Renal pelvis (tissue), 4 donors: Measurements from ENCODE around the gene MBD3L2B. TPM values are rescaled to one million over a fixed set of nuclear protein-coding genes. Genes with fewer than 3 reads are reported as not detected.
A peak's percentile ranks its signal among the peaks of the same experiment; 100 is the strongest.

ENCODE experiments used
- DNase-seq: peaks from one replicate; pipeline ENCODE4 v3.0.0-alpha.2; 2013
- polyA plus RNA-seq, 3 donors: library from polyadenylated mRNA; unstranded; fragments of 120-200 nt; gene quantifications; one replicate each; pipeline ENCODE4 v1.2.1, GENCODE V29; 2013; ENCODE audit not compliant: insufficient read length in 3 of 3

MBD3L2B gene
- polyA plus RNA-seq, 3 donors, result not detected

DNA sequence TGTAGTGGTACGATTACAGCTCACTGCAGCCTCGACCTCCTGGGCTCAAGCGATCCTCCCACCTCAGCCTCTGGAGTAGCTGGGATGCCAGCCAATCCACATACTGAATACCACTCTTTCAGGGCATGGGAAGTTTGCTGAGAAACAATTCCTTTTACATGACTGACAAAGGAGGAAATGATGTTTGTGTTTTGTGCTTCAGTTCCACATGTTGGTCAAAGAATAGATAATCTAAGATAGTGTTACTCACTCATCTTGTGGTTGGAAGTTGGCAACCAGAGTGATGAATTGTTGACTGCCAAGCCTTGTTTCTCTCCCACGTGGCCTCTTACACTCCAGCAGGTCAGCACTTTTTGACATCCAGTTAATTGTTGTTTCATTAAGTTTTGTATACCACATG, 7.6 kb downstream of the MBD3L2B start:
- DNase-seq, result no peak

DNA sequence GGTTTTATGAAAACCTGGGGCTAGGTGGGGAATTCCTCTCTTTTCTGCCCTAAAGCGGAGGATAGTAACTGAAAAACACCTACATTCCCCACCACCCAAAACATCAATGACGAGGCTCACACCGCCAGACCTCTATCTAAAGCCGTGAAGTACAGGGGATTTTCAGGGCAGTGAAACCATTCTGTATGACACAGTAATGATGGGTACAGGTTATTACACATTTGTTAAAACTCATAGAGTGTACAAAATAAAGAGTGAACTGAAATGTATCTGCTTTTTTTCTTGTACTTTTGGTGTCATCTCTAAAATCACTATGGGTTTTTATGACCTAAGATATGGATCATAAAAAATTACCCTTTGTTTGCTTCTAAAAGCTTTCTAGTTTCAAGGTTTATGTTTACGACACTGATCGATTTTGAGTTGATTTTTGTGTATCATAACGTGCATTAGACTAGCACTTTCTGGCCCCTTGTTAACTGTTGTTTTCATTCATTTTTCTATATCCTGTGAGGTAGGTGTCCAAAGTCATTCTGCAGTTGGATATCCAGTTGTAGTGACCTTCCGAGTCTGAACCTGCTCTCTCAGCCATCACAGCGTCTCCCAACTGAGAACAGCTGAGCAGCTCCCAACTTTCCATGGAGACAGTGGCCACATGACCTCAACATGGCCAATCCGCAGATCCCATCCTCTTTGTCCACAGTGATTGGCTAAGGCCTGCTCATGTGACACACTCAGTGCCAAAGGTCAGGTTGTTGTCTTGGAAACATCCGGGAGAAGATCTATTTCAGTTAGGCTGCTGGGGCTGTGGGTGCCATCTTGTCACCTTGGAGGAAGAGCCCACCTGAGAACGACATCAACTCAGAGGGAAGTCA, 10.3 kb downstream of the MBD3L2B start:
- no peak for DNase-seq

DNA sequence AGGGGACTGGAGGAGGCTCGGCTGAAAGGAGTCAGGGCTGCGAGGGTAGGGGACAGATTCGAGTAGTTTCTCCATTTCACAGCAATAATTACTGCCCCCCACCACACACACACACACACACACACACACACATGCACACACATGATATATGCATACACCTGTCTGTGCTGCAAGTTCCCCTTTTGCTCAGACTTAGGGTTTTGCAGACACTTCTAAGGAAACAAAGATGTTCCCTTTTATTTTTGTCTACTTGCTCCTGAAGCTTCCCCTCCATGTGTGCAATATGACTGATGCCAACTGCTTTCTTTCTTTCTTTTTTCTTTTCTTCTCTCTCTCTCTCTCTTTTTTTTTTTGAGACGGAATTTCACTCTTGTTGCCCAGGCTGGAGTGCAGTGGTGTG, 13.4 kb downstream of the MBD3L2B start:
- DNase-seq, result no peak

DNA sequence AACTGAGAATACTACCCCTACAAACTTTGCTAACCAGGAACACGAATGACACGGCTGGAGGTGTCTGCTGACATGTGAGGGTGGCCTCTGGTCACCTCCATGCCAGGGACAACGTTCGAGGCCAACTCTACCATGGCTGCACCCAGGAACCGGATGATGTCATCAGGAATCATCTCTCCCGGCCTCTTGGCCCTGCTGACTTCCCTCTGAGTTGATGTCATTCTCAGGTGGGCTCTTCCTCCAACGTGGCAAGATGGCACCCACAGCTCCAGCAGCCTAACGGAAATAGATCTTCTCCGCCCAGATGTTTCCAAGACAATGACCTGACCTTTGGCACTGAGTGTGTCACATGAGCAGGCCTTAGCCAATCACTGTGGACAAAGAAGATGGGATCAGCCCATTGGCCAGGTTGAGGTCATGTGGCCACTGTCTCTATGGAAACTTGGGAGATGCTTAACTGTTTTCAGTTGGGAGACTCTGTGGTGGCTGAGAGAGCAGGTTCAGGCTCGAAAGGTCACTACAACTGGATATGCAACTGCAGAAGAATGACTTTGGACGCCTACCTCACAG, 15.0 kb downstream of the MBD3L2B start:
- DNase-seq, result no peak

DNA sequence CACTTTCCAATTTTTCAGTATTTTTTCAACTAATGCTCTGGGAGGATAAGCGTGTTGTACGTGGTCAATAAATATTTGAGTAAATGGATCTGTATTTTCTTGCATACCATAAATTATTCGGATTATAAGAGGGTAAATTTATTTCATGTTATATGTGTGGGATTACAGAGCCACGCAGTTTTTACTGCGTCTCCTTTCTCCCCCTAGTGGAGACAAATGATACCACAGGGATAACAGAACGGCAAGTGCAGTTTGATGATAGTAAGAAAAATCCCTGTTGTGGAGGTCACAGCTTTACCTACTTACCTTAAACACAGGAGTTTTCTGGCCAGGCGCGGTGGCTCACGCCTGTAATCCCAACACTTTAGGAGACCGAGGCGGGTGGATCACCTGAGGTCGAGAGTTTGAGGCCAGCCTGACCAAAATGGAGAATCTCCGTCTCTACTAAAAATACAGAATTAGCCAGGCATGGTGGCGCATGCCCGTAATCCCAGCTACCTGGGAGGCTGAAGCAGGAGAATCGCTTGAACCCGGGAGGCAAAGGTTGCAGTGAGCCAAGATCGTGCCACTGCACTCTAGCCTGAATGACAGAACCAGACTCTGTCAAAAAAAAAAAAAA, 16.8 kb downstream of the MBD3L2B start:
- peak; percentile 33 for DNase-seq

DNA sequence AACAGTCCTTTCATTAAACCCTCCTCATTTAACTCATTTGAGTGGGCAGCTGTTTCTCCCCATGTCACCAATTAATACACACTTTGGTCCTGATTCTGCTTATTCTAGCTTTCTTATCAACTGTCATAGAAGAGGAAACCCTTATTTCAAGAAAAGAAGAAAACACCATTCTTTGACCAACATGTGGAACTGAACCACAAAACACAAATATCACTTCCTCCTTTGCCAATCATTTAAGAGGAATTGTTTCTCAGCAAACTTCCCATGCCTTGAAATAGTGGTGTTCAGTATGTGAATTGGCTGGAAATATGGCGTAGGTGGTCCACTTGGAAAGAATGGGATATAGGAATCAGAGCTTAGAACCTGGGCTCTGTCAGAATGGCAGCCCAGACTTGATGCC, 20.4 kb downstream of the MBD3L2B start:
- no peak for DNase-seq

DNA sequence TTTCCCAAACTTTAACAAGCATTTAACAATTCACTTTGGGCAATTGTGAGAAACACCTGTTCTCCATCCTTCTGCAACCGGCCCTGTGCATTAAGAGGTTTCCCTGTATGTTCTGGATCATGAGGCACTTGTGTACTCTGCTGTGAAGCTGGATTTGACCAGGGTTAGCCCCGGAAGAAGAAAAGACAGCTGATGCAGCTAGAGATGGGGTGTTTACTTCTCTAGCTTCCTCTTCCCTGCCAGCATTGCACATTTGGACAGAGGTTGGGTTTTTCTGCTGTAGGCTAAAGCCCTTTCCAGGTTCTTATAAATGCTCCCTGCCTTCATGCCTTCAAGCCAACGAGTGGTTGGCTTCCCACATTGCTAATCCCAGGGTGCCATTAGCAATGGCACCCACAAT, 20.9 kb downstream of the MBD3L2B start:
- DNase-seq, result no peak

DNA sequence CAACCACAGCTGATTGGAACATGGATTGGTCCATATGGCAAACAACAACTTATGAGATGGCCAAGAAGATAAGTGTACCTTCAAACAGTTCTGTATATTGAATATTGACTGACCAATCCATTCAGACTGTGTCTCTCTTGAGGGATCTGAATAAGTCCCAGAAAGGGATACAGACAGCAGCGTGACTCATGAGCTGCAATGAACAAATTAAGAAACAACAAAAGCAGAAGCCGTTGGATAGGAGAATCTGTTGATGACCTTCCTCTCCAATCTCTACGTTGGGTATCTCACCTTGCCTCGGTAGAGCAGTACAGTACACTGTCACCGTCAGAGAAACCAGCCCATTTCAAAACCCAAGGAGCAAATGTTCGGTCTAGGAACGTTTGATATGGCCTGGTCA, 21.3 kb downstream of the MBD3L2B start:
- no peak for DNase-seq

DNA sequence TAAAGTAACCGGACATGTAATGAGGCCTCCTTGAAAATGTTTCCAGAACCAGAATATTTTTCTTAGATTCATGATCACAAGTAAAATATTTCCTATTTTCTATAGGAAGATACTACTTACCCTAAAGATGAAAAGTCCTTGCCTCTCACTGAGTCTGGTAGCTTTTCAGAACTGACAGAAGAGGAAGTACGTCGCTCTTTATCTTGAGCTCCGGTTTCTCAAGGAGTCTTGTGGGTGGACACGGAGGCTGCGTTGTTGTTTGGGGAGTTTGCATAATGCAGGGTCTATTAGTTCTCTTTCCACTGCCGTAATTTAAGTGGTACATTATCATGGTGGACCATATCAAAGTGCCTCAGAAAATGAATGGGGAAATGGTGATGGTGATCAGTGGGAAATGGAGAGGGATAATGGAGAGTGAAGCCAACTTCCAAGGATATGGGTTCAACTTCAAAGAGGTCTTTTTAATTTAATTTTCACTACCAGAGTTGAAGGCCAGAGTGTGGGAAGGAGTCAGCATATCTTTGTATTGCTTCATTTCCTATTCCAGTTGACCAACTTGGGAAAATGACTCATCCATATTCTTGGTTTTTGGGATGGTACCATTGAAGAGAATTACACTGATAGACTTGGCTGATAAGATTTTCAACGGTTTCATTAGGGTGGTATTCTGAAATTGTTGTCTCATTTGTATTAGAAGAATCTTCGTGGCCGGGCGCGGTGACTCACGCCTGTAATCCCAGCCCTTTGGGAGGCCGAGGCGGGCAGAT, 23.4 kb downstream of the MBD3L2B start:
- no peak for DNase-seq

DNA sequence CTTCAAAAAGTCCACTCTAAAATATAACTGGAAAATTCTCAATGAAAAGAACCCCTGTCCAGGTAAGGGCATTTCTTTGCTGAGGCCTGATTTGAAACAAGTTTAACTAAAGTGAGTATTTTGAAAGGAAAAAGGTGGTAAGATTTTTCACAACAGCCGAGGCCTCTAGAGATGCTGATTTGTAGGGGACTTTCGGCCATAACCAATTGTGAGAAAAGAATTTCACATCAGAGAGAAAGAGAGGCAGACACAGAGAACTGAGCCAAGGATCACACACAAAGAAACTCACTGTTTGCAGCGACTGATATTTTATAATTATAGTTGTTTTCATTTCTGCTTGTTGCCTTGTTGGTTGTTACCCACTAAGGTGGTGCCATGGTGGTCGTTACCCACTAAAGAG, 24.4 kb downstream of the MBD3L2B start:
- no peak for DNase-seq

DNA sequence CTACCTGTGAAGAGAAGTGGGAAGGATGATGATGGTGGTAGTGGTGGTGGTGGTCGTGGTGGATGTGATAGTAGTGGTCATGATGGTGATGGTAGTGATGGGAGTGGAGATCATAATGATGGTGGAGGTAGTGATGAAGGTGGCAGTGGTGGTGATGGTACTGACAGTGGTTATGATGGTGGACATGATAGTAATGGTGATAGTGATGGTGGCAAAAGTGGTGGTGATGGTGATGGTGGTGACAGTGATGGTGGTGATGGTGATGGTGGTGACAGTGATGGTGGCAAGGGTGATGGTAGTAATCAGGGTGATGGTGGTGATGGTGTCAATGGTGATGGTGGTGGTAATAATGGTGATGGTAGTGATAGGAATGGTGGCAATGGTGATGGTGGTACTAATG, 26.2 kb downstream of the MBD3L2B start:
- no peak for DNase-seq

DNA sequence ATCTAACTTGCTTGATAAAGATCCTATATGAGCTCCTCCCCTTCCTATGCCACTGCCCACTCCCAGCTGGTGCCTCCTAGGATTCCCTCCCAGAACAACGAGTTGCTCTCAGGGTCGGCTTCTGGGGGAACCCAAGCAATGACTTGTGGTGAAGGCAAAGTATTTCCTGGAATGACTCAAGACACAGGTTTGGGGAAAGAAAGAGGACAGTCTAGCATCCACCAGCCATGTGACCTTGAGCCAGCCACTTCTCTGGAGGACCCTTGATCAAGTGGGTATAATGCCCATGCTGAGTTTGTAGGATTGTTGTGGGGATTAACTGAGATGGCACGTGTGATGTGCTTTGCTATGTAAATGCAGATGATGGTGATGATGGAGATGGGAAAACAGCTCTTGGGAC, 33.0 kb downstream of the MBD3L2B start:
- no peak for DNase-seq

DNA sequence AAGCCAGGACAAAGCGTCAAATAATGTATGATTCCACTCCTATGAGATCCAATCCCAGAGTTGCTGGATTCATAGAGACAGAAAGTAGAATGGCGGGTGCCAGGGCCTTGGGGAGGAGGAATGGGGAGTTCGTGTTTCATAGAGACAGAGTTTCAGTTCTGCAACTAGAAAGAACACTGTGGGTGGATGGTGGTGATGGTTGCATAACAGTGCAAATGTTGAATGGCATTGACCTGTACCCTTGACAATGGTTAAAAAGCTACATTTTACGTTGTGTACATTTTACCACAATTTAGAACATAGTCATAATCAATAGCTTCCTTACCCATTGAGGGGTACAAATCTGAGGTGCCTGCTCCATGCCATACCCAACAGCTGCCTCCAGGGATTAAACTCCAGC, 33.4 kb downstream of the MBD3L2B start:
- DNase-seq, result no peak

DNA sequence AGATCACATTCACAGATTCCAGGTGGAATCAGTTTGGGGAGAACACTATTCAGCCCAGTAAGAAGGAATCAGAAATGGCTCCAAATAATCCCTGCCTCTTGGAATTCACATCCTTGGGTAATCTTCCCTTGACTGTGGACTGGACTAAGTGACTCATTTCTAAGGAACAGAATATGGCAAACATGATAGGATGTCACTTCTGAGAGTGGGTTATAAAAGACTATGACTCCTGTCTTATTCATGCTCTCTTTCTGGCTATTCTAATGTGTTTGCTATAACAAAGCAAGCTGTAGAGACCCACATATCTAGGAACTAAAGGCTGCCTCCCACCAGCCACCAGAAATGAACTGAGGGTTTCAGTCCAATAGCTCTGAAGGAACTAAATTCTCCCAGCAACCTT, 37.8 kb downstream of the MBD3L2B start:
- no peak for DNase-seq

DNA sequence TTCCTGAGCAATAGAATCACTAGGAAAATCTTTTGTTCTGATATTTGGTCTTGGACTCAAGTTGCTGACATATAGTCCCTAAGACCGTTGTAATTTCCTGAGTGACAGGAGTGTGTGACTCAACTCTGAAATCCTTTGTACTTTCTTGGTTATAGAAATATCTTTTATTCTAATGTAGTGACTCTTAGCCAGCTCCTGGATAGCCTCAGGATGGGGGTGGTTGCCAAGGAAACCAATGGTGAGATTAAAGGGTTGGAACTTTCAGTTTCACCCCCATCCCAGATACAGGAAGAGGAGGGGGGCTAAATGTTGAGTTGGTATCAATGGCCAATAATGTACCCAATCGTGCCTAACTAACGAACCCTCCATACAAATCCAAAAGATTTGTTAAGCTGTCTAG, 41.8 kb downstream of the MBD3L2B start:
- DNase-seq, result no peak

DNA sequence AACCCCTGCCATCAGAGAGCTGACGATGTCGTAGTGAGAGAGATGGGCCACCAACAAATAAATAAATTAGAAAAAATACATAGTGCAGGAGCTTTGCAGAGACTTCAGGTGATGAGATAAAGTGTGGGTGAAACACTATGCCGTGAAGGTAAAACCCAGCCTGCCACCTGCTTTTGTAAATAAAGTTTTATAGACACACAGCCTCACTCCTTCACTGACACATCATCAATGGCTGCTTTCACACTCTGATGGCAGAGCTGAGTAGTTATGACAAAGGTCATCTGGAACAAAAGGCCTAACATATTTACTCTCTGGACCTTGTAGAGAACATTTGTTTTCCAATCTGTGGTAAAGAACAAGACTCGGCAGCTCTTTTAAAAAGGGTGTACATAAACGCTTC, 45.0 kb downstream of the MBD3L2B start:
- no peak for DNase-seq

DNA sequence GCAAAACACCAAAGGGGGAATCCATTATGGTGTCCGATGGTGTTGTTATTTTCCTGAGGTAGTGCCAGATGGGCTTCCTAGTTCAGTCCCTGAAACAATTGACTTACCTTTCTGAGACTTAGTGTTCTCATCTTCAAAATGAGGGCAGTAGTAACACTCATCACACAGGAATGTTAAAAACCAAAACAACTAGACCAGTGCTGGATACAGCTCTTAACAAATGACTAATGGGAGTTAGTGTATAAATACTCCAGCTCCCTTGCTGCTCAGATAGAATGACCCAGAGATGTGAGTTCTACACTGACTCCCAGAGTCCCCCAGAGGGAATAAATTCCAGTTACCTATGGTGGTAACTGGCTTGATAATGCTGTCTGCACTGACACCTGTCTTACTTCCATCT, 49.9 kb downstream of the MBD3L2B start:
- no peak for DNase-seq

DNA sequence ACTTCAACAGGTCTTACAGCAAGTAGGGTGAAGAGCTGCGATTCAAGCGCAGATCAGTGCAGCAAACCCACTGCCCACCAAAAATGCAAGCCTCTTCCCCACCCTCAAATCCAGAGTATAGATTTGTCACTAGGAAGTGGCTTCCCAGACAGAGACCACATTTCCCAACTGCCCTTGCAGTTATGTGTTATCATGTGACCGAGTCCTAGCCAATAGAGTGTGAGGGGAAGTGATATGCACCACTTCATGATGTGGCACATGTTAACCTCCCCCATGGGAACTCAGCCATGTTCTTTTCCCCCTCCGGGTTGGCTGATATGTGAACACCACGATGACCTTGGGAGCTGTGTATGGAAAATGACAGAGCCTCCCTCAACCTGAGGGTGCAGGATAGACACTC, 50.8 kb downstream of the MBD3L2B start:
- DNase-seq, result no peak

DNA sequence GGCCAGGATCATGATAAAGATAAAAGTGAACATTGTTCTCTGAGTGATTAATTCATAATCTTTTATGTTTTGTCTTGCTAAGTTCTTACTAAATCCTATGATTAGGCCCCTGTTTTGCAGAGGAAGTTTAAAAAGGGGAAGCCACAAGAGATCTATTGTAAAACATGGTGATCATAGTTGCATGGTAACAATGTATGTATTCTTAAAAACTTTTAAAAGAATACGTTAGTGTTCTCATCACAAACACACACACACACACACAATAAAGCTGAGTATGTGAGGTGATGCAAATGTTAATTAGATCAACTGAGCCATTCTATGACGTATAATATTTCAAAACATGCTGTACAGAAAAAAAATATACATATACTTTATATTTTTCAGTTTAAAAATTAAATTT, 51.2 kb downstream of the MBD3L2B start:
- DNase-seq, result no peak

DNA sequence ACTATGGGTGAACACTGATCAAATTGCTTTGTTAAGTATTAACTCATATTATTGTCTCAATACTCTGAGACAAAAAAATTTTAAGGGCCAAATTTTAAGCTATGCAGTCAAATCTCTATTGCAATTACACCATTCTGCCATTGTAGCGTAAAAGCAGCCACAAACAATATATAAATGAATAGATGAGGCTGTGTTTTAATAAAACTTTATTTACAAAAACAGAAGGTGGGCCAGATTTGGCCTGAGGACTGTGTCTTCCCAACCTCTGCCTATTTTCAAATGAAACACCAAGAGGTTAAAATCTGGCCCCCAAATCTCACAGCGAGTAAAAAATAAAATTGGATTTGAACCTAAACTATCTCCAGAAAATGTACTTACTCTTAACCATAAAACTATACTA, 51.7 kb downstream of the MBD3L2B start:
- DNase-seq, result no peak
